ENCODE results near the gene OPRL1.

GRCh38 chr20:64062596-64063388 lies 17.1 kb upstream of the OPRL1 start, which contains the start of gene TCEA2:
- no peak for TF ChIP-seq EZH2 (IDR thresholded peaks at IDR 0.05; ENCODE audit: borderline replicate concordance, low read length)
- TF ChIP-seq CTCF (conservative IDR thresholded peaks at IDR 0.05 in 1 of 2, IDR thresholded peaks at IDR 0.05 in 1 of 2; ENCODE audit: extremely low read depth in 1 of 2, insufficient read depth in 1 of 2, low read depth in 1 of 2, low read length in 2 of 2), result no peak
